GM12875 (cell line): ENCODE data around the gene CAPZA1.
A peak's percentile ranks its signal among the peaks of the same experiment; 100 is the strongest.

Experiments used
- H3K4me3 ChIP-seq: one replicate; pipeline ENCODE4 v1.5.1; 2011; ENCODE audit warnings: low read depth, low read length, control low read depth
- TF ChIP-seq, protein P1 (sequence below): IDR thresholded peaks from 2 replicates; pipeline ENCODE4 v1.5.1; 2011; ENCODE audit warnings: low read depth, mild to moderate bottlenecking, control low read depth, inconsistent platforms, low read length, moderate library complexity, borderline replicate concordance; ENCODE audit not compliant: insufficient read depth

The CAPZA1 gene

DNA sequence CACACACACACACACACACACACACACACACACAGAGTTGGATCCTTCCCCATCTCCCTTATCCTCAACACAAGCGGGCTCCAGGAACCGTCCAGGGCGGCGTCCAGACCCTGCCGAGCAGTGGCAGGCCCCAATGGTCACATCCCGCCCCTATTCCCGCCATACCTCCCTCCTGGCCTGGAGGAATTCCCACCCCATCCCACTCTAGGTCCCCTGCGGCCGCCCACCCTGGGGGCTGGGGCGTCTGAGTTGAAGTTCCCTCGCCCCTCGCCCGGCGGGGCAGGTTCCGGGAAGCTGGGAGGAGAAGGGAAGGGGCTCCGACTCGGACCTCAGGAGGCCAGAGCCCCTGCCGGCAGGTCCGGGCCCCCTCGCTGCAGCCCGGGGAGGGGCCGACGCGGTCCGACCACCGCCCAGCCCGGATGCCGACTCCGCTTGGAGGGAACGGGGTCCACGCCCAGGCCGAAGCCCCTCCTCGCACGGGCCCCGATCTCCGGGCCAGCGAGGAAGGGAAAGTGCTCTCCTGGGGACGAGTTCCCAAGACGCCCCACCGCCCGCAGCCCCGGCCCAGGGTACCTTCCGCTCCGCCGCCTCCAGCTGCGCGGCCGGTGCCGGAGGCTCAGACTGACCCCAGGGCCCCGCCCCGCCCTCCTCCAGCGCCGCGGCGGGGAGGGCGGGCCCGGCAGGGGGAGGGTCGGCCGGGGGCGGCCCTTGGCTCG is 87.0 kb downstream of the CAPZA1 start, which contains the start of gene RHOC:
Gene RHOC, minus strand, starts transcription at position 623 of the 716 bp plus-strand sequence. CDS start 3,328 bp downstream, outside the sequence.
- TF ChIP-seq, protein P1, sequence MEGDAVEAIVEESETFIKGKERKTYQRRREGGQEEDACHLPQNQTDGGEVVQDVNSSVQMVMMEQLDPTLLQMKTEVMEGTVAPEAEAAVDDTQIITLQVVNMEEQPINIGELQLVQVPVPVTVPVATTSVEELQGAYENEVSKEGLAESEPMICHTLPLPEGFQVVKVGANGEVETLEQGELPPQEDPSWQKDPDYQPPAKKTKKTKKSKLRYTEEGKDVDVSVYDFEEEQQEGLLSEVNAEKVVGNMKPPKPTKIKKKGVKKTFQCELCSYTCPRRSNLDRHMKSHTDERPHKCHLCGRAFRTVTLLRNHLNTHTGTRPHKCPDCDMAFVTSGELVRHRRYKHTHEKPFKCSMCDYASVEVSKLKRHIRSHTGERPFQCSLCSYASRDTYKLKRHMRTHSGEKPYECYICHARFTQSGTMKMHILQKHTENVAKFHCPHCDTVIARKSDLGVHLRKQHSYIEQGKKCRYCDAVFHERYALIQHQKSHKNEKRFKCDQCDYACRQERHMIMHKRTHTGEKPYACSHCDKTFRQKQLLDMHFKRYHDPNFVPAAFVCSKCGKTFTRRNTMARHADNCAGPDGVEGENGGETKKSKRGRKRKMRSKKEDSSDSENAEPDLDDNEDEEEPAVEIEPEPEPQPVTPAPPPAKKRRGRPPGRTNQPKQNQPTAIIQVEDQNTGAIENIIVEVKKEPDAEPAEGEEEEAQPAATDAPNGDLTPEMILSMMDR: no peak
- peak within 1 kb of the TSS; percentile 84 for H3K4me3 ChIP-seq

DNA sequence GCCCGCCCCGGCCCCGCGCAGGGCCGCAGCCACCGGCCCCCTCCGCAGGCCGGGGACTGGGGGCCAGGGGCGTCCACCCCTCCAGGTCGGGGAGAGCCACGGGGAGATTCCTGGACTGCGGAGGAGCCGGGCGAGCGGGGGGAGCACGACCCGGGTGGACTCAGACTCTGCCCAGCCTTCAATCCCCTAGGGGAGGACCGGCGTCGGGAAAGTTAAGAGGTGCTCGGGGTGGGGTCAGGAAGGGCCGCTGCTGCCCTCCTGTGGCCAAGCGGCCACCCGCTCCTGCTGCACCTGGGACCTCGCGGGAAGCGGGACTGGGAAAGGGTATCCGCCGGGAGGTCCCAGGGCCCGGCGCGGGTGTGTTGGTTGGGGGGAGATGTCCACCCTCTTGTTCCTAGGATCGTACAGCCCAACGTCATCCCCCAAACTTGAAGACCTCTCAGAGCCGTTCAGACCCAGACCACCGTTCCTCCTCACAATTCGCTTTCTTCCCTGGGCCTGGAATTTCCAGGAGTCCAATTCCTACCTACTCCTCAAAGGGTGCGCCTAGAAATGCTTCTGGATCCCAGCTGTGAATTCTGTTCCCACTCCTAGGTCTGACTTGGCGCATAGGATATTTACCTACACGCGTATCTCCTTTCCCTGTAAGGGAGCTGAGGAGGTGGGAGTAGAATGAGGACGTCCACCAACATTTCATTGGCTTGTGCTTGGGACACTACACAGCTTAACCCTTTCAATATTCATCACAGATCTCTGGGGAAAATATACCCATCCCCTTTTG is 87.8 kb downstream of the CAPZA1 start:
- peak overlapping the region; percentile 84 for H3K4me3 ChIP-seq
- TF ChIP-seq, protein P1: peak; percentile 96

DNA sequence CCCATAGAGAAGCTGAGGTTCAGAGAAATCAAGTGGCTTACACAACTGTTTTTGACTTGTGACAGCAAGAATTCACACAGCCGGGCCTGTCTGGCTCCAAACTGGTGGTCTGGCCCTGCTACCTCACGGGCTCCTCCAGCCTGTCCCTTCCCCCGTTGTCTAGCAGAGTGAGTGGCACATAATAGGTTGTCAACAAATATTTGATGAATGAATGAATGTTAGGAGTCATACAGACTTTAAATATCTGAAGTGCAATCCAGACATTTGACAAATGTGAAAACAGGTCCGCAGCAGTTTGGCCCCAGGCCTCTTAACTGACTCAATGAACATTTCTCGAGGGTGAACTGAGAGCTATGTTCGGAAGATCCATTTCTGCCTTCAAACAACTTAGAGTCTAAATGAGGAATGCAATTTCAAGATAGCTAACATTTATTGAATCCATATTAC is 88.4 kb downstream of the CAPZA1 start:
- no peak overlapping the region for H3K4me3 ChIP-seq
- TF ChIP-seq, protein P1: no peak

DNA sequence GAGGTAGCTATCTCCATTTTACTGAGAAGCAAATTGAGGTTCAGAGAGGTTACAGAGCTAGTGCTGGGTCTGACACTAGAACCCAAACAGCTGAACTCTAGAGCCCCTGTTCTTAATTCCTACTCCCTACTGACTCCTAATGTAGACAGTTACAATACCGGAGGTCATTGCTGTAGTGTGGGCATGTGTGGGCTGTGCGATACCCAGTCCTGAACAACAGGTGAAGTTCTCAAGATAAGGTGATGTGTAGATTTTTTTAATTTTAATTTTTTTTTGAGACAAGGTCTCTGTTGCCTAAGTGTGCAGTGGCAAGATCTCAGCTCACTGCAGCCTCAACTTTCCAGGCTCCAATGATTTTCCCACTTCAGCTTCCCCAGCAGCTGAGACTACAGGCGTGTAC is 88.9 kb downstream of the CAPZA1 start:
- no peak overlapping the region for H3K4me3 ChIP-seq
- TF ChIP-seq, protein P1: no peak

DNA sequence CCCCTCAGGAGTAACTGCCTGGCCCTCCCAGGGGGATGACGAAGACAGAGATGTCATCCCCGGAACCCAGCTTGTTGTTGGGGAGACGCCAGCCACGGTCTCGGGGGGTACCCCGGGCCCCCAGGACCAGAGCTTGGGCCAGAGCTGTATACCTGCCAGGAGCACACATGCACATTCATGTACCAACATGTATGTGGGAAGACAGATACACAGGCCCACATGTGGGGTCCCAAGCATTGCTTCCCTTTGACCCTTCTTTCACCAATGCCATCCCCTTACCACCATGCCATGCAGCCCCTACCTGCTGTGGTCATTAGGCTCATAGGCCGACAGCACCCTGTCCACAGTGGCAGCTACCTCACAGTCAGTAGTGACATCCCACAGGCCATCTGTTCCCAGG is 90.5 kb downstream of the CAPZA1 start:
- TF ChIP-seq, protein P1: no peak
- H3K4me3 ChIP-seq: no peak overlapping the region

DNA sequence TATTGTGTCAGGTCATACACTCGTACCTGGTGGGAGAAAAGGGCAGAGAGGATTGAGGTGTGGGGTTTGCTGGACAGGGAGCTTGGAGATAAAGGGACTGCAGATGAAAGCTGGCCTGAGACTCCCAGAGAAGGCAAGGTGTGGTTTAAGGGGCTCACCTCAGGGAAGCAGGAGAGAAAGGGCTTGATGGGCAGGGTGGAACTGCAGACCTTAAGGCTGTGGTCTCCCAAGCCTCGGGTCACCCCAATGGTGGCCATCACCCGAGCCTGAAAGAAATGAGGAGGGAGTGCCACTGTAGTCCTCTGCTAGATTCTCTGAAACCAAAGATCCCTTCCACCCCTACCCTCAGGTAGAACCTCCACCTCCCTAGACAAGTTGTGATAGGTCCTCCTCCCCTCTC is 91.0 kb downstream of the CAPZA1 start:
- TF ChIP-seq, protein P1: no peak
- no peak overlapping the region for H3K4me3 ChIP-seq

DNA sequence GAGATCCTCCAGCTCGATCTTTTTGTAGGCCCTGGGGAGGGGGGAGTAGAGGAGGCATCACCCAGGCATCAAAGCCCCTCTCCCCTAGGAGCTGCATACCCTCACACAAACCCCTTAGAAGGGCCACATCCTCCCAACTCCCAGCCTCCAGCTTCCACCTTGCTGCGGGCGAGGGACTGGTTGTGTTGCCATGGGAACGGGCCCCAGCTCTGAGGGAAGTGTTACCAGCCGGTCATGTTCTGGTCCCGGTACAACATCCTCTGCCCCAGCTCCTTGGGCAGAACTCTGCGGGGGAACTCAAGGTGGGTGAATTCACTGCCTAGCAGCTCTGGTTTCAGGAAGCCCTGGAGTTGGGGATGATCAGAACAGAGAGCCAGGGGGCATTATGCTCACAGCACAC is 91.4 kb downstream of the CAPZA1 start:
- TF ChIP-seq, protein P1: no peak
- H3K4me3 ChIP-seq: no peak overlapping the region
